Measurements from ENCODE around the gene PTPN7.

PTPN7 gene

DNA sequence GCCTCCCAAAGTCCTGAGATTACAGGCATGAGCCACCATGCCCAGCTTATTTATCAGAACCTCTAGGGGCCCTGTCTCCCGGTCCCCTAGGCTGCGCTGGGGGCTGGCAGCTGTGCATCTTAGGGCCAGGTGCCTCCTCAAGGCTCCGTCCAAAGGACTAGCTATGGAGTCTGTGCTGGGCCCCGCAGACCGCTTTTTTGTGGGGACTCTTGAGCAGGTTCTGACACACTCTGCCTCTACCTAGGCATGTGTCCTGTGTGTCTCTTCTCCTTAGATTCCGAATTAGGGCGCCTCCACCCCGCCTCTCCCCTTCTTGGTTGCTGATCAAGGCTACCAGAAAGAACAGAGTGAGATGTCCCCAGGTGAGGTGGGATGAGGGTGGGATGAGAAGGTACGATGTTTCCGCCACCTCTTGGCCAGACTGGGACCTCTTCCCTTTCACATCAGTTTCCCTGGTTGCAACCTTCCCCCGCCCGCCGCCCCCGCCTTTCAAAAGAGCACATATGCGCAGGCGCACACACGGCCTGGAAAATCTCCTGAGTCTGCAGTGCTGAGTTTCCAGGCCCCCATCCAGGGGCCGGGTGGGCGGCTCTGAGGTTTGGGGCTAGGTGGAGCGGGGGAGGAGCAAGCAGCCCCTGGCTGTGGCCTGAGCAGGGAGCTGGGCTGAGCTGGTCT lies 5.0 kb upstream of the PTPN7 start:
- peak; percentile 35 for DNase-seq

DNA sequence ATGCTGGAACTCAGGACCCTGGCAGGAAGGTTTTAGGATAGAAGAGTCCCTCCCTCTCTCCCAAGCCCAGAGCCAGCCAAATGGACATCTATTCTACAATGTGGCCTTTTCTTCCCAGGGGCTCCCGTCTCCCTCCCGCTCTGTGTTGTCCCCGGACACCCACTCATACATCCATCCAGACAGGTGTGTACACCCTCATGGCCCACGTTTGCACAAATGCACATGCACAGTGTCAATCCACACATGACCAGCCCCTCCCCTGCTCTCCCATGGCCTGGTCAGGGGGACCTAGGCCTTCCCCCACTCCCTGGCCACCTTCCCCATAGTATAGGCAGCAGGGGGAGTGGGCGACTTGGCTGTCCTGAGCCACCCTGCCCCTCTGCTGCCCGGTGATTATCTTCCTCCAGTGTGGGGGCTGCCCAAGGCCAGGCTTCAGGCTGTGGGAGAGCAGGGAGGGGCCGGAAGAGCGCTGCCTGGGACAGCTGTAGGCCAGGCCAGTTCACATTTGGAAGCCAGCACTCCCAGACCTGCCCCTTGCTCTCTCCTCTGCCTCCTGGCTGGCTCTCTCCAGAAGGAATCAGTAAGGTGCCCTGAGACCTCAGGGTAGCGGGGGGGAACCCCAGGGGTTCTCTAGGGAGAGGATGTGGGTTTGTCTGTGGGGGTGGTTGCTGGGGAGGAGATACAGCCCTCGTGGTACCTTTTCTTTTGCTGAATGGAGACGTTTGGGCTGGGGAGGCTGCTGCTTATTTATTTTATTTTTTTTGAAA lies 4.1 kb upstream of the PTPN7 start:
- peak; percentile 78 for DNase-seq

DNA sequence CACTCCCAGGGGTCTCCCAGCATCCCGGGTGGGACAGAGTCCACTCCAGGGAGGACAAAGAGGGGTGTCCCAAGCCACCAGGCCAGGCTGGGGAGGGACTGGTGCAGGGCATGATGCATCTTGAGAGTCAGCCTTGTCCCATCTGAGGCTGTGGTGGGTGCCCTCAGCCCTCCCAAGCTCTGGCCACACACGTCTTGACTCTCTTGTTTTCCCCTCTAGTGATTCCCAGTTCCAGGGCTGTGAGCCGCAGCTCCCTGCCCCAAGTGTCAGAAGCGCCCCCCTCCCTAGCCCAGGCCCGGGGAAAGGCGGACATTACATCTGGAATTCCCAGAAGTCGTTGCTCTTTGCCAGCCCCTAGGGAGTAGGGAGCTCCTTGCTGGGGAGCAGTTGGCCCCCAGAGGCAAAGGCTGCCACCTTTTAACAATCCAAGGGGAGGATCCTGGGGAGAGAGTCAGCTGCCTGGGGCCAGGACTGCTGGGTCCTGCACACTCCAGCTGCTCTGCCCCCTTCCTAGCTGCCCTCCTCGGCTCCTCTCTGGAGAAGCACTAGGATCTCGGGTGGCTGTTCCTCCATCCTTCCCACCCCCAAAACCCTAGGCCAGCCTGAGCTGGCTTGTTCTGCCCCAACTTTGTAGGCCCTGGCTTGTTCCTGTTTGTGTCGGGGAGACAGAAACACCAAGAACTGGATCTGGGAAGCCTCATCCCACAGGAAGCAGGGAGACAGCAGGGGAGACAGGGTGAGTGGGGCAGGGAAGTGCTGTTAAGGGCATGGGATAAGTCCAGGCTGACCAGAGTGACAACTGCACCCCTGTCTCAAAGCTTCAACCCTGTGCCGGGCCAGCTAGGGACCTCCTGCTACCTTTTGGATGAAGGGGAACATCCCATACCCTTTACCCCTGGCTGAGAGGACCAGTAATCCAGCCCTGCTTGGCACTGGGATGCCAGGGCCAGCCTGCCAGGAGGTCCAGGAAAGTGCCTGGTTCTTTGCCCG lies 3.2 kb upstream of the PTPN7 start:
- no peak for DNase-seq

DNA sequence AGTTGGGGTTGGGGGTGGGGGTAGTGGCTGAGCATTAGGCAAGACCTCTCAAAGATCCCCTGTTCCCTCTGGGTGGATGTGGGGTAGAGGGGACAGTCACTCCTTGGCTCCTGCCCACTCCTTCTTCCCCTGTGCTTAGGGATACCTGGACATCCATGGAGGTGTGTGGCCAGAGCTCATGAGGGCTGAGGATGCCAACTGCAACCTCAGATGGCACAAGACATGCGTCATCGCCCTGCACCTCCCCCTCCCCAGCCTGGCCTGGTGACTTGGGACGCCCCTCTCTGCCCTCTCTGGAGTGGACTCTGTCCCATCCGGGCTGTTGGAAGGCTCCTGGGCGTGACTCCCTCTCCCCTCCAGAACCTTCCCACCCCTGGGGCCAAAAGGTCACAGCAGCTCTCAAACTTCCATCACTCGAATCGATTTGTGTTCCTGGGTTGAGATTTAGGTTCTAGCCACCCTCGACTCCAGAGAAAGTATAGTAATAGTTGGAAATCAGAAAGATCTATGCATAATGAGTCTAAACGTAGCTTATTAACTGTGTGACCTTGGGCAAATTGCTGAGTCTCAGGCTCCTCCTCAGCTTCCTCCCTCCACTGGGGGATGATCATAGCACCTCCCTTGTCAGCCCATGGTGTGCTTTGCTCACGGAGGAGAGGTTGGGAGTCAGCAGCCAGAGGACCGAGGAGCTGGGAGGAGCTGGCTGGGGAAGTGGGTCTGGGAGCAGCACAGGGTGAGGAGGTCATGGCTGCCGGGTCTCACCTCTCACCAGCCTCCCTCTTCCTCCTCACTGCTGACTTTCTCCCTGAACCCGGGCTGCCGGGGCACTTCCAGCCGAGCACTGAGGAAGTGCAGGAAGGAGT lies 2.2 kb upstream of the PTPN7 start:
- peak; percentile 38 for DNase-seq

DNA sequence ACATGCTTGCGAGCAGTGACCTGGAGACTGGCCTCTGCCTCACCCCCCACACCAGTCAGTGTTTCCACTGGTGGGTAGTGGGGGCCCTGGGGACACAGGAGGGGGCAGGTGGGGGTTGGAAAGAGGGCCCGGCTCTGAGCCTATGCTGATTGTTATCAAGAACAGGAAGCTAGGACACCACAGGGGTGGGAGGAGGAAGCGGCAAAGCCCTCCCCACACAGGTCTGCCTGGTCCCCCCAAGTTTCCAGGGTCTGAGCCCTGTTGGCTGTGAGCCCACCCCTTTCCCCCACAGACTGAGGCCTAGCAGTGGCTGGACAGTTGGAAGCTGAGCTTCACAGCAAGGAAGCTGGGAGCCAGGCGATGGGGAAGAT lies 1.6 kb upstream of the PTPN7 start:
- DNase-seq = peak; percentile 42

DNA sequence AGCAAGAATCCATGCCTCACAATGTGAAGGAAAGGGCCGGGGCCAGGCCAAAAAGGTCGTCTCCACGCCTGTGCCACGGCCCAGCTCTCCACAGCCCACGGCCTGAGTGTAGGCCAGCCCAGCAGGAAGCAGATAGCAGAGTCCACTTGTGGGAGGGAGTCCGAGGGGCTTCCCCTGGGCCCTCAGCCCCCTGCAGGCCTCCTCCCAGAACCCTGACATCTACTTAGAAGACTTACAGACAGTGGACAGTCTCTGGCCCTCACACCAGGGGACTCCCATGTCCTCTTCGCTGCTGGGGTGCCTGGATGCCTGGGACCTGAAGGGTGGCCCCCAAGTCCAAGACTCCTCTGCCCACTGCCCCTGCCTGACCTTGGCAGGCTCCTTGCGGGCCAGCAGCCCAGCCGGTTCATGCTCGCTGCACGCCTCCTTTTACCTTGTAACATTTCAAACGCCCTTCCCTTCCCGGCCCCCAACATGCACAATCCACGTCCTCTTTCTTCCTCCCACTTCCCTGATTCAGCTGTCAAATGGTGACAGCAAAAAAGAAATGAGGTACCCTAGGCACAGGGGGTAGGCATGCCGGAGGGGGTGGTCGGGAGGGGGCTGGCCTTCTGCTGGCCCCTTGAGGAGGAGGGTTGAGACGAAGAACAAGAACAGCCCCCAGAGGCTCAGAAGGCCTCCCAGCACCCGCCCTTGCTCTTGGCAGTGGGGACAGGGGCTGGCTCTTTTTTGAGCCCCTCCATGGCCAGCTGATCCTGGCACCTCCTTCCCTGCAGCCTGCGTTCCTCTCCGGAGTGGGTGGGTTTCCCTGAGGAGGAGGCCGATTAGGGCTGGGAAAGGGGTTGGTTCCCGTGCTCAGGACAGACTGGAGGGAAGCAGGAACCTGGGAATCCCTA lies 997 bp upstream of the PTPN7 start:
- DNase-seq = no peak

DNA sequence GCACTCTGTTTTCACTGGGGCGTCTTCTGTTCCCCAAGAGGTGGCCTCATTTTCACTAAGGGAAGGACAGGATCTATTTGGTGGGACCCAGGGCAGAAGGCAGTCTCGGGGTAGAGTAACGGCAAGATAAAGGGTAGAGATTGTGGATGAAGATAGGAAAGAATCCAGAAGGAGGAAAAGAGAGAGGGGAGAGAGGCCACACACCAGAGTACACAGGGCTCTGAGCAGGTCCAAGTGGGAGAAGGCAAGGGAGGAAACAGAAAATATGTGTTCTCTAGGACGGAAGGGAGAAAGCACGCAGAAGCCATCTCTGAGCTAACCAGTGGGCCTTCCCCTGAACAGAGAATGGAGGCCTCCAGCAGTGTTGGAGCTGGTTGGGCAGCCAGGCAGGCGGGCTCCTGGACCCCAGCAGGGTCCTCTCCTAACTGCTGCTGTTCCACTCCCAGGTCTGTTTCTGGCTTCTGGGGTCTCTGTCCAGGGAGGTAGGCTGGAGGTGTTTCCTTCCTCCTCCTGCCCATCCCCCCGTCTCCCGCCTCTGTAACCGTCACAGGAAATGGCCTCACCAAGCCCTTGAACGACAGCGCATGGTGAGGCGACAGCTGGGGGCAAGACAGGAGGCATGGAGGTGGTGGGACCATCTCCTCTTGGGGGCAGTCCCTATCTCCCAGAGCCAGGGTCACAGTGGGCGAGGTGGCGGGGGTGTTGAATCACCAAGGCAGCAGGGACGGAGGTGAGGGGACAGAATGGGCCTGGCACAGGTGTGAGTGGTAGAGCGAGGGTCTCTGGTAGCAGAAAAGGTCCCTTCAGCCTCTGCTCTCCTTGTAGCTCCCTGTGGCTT lies 649 bp downstream of the PTPN7 start:
- peak; percentile 69 for DNase-seq

DNA sequence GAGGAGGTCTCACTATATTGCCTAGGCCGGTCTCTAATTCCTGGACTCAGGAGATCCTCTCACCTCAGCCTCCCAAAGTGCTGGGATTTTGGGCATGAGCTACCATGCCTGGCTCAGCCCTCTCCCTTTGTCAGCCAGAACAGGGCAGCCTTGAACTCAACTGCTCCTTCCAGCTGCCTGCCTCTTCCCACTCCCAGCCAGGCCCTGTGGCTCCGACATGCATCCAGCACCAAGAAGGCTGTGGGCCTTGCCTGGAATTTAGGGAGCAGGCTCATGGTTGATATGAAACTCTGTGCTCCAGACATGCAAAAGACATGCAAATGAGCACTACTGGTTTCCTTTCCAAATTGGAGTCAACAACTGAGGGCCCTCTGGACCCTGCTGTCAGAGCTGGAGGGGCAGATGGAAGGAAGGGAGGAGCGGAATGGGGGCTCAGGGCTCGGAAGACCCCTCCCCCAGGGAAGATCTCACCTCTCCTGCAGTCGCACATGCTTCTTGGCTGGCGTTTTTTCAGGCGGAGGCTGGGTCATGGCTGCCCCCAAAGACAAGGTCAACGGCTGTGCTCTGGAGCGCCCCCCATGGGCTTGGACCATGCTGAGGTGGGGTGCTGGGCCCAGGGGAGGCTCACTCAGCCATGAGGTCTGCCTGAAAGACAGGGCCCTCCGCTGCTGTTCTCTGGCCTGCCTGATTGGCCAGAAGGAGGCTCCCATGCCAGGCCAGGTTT lies 1.4 kb downstream of the PTPN7 start:
- peak; percentile 21 for DNase-seq

DNA sequence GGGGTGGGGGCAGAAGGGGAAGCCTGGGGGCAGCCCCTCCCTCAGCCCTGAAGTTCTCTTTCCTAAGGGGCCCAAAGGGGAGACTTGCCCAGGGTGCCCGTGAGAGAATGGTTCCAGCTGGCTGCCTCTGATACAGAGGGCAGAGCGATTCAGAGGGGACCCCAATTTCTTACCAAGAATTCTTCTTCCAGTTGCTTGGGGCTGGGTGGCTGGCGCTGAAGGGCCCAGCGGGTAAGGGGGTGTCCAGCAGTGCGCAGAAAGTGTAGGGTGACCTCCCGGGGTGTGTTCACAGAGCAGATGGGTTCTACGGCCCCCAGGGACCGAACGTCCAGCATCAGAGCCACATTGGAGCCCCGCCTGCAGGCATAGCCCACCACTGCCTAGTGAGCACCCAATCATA lies 2.5 kb downstream of the PTPN7 start:
- no peak for DNase-seq

DNA sequence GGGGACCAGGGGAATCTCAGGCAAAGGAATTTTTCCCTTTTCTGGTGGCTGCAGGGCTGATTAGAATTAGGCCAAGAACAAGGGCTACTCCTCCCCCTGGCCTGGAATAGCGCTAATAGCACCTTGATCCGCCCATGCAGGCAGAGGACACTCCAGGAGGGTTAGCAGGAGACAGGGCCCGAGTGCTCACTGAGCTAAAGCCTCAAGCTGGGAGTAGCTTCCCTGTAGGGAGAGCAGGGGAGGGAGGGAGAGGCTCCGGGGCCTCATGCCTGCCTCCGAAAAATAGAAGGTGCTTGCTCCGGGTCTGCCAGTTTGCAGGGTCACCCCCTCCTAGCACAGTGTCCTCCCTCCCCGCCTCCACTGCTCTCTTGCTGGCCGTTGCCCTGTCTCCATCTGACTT lies 3.8 kb downstream of the PTPN7 start:
- DNase-seq = no peak

DNA sequence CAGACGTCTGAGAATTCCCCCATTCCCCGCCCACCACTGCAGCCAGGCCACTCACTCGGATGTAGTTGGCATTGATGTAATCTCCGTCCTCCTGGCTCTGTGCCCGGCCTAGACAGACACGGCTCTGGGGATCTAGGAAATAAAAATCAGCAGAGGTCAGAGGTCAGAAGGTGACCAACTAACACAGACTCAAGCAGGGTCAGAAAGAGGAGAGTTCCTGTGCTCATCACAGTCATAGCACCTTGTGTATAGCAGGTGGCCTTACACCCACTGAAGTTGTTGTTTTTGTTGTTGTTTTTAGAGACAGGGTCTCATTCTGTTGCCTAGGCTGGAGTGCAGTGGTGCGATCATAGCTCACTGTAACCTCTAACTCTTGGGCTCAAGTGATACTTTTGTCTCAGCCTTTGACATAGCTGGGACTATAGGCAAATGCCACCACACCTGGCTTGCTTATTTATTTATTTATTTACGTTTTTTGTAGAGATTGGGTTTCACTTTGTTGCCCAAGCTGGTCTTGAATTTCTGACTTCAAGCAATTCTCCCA lies 4.9 kb downstream of the PTPN7 start:
- DNase-seq = no peak

DNA sequence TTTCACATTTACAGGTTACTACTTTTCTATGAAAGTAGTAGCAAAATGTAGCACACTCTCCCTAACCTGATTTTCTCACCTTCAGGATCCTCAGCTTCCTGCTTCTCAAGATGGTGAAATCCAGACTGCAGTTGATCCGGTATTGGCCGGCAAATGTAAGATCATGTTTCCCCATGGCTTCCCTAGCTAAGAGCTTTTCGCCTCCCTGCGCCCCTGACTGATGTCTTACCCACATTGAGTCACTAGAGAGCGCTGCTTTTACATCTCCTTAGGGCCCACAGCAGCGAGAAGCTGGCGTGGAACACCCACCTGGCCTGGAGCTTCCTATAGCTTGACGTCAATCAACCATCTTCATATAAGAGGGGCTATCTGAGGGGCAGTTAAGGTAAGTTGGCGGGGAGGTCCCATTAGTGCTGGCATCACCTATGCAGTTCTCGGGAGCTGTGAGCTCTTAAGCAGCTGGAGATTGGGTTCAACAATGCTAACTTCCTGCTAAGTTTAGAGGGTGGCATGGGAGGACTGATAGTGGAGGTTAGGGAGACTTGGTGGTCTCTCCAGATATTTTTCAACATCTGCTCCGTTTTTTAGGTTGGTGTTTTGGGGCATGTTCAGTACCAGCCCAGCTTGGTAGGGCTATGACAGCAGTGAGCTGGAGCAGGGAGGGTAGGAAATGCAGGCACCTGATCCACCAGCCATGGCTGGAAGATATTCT lies 5.5 kb downstream of the PTPN7 start:
- peak; percentile 55 for DNase-seq

DNA sequence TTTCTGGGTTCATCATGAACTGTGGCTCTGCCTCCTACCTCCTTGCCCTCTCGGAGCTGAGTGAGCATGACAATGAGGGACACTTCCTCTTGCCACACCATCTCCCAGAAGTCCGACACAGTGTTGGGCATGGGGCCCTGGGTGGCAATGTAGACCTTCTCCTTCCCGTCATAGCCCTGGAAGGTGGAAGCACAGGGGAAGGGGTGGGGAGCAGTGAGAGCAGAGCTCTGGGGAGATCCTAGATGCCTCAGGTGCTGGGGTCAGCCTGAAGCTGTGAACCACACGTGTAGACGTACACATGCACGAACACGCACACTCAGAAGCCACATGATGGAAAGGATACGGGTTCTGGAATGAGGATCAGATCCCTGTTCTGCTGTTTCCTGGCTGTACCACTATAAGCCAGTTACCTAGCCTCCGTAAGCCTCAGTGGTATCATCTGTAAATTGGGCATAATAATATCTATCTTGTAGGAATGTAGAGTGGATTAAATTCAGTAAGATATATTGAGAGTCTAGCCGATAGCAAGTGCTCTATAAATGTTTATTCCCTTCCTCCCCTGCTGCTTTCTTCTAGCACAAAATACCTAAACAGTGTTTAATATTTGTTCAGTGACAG lies 6.1 kb downstream of the PTPN7 start:
- no peak for DNase-seq

DNA sequence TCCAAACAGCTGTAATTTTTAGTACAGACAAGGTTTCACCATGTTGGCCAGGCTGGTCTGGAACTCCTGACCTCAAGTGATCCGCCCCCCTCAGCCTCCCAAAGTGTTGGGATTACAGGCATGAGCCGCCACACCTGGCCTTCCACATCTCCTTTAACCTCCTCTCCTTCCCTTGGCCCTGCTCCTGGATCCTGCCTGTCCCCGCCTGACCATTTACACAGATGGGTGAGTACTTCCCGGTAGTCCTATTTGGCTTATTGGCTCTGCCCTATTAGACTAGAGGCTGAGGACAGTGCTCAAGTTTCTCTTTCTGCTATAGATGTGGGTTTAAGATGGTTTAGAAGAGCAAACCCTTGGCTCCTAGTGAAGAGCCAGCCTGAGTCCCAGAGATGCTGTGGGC lies 7.1 kb downstream of the PTPN7 start:
- DNase-seq = no peak

DNA sequence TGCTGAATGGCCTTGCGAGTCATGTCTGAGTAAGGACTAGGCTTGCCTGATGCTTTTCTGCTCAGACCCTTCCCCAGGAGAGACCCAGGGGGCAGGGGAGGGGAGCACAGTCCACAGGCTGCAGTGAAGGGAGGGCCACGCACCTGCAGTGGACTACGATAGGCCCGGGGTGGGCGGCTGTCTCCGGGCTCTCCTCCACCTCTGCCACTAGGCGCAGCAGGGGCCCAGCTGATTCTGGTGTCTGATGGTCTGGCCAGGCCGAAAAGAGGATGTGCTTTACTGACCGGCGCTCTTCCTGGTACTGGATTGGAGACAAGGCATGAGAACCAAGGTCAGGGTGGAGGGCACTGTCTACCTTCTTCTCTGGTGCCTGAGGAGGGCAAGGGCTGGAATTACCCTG lies 8.0 kb downstream of the PTPN7 start:
- no peak for DNase-seq

DNA sequence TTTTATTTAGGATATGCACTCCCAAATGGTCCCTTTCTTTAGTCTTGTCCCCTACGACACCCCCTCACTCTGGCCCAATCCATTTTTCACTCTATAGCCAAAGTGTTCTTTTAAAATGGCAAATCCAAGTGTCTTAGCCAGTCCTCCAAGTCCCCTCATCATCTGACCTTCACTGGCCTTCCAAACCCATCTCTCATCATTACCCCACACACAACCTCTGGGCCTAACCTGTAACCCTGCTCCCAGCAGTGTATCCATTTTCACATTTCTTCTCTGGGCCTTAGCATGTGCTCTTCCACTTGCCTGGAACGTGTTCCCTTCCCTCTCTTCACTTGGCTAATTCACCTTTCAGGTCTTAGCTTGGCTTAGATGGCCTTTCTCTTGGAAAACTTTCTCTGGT lies 9.4 kb downstream of the PTPN7 start:
- DNase-seq = no peak

DNA sequence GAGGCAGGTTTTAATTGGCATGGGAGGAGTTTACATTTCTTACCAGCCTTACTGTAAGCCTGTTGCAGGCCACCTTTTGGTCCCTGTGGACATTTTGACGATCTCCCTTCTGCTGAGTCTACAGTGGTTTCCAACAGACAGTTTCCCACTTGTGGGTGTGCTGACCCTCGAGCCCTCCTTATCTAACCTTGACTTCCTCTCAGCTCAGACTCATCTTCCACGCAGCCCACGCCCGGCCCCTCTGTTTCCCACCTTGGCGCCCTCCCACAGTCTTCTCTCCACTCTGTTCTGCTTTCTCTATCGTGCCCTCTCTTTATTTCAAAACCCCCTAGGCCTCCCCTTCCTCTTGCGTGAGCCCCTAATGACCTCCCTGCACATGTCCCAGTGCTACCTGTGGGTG lies 9.8 kb downstream of the PTPN7 start:
- DNase-seq = no peak

DNA sequence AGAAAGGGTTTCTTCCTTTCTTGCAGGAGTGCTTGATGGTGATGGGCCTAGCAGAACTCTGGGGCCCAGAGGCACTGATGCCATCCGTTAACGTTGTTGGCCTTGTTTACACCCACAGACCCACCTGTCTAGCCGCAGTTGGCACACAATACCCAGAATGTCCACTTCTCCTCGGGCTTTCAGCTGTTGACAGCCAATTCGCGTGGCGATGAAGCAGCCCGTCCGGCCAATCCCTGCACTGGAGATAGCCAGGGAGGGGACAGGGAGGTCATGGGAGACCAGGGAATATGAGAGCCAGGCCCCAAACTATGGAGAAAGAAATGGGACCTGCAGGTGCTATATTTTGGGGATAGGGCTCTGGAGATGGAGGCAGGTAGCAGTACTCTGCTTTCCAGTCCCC lies 10.2 kb downstream of the PTPN7 start:
- DNase-seq = no peak

Measured in CD4-positive, alpha-beta T cell treated with Interleukin-6 for 4 hours (primary cell).